ENCODE data around the gene HLCS. TPM values are rescaled to one million over a fixed set of nuclear protein-coding genes. Genes with fewer than 3 reads are reported as not detected.

HLCS gene
- total and polyA plus RNA-seq, 7 donors: 3.0 to 26.0 (median 12.5) TPM

DNA sequence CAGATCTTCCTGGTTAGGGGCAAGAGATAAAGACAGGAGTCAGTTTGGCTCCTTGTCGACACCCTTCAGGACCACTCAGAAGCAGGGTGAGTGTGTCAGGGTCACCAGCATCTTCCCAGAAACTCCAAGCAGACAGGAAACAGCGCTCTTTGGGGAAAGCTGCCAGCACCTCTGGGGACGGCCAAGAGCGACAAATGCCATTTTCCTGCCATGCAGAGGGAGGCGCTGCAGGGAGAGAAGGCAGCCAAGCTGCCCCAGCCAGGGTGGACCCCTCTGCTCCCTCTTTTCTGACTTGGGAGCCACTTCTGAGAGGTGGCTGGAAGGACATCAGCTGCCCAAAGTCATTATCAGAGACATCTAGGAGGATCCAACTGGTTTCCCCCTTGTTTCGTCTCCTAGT, 238.6 kb downstream of the HLCS start:
- H3K4me3 ChIP-seq: no peak overlapping the region
- WGBS, 2 donors: 90 to 93% methylated on average over 6 of the region's 6 CpGs
- no peaks in the 10 kb centered on the region for H3K36me3 ChIP-seq
- H3K9me3 ChIP-seq: no peaks in the 10 kb centered on the region
- no peaks in the 10 kb centered on the region for H3K4me1 ChIP-seq
- H3K27me3 ChIP-seq: peaks cover 0 to 46% (median 0%) of the 10 kb centered on the region in 3 donors
- no peak overlapping the region for H3K27ac ChIP-seq
- no peak for TF ChIP-seq EP300 (IDR thresholded peaks at IDR 0.05)
- TF ChIP-seq, protein P1, sequence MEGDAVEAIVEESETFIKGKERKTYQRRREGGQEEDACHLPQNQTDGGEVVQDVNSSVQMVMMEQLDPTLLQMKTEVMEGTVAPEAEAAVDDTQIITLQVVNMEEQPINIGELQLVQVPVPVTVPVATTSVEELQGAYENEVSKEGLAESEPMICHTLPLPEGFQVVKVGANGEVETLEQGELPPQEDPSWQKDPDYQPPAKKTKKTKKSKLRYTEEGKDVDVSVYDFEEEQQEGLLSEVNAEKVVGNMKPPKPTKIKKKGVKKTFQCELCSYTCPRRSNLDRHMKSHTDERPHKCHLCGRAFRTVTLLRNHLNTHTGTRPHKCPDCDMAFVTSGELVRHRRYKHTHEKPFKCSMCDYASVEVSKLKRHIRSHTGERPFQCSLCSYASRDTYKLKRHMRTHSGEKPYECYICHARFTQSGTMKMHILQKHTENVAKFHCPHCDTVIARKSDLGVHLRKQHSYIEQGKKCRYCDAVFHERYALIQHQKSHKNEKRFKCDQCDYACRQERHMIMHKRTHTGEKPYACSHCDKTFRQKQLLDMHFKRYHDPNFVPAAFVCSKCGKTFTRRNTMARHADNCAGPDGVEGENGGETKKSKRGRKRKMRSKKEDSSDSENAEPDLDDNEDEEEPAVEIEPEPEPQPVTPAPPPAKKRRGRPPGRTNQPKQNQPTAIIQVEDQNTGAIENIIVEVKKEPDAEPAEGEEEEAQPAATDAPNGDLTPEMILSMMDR (IDR thresholded peaks at IDR 0.05): no peak
- no peak for TF ChIP-seq POLR2AphosphoS5 (IDR thresholded peaks at IDR 0.05)
- no peak for TF ChIP-seq POLR2A (IDR thresholded peaks at IDR 0.05)
- DNase-seq: peak; percentile 19
- intact Hi-C loops (cut with DNase I): no loop called here

DNA sequence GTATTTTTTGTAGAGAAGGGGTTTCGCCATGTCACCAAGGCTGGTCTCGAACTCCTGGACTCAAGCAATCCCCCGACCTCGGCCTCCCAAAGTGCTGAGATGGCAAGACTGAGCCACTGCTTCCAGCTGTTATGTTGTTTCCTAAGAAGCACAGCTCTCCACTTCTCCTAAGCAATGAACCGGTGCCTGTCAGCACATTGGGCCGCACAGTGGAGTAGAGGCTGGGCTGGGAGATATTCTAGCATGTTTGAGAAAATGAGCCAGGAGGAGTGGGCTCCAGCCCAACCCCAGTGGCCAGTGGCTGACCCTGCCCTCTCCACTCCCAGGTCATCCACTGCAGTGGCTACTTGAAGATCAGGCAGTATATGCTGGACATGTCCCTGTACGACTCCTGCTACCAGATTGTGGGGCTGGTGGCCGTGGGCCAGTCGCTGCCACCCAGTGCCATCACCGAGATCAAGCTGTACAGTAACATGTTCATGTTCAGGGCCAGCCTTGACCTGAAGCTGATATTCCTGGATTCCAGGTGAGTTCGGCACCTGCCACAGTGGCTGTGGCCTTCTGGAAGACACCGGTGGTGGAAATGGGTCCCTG, 240.6 kb downstream of the HLCS start:
- H3K27ac ChIP-seq: no peak overlapping the region
- H3K4me3 ChIP-seq: no peak overlapping the region
- H3K36me3 ChIP-seq: no peaks in the 10 kb centered on the region
- peak; percentile 38 for DNase-seq
- H3K4me1 ChIP-seq: no peaks in the 10 kb centered on the region
- intact Hi-C loops (cut with DNase I): no loop called here
- no peaks in the 10 kb centered on the region for H3K9me3 ChIP-seq
- TF ChIP-seq, protein P1 (IDR thresholded peaks at IDR 0.05): no peak
- TF ChIP-seq EP300 (IDR thresholded peaks at IDR 0.05): no peak
- no peak for TF ChIP-seq POLR2AphosphoS5 (IDR thresholded peaks at IDR 0.05)
- no peak for TF ChIP-seq POLR2A (IDR thresholded peaks at IDR 0.05)
- peaks cover 0 to 43% (median 0%) of the 10 kb centered on the region in 3 donors for H3K27me3 ChIP-seq
- WGBS, 2 donors: 97% methylated on average over 12 of the region's 12 CpGs

DNA sequence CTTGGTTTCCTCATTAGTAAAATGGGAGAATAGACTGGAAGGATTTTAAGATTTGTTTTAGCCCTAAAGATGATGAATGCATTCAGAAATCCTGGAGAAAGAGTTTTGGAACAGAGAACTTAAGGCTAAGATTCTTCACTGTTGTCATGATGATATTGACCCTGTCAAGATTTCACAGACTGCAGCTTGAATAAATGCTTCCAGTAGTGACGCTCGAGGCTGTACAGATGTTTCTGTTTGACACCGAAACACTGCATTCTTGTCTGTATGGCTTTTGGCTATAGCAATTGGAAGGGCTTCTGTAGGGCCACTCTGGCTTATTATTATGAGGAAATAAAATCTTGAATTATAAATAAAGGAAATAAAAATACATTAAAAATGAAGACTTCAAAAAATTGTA, 241.8 kb downstream of the HLCS start:
- Histone ChIP-seq H3K4me3 (no peak overlapping the region), H3K36me3 (no peaks in the 10 kb centered on the region), H3K4me1 (no peaks in the 10 kb centered on the region), H3K27me3 (peaks cover 0 to 38% (median 1%) of the 10 kb centered on the region in 3 donors), H3K9me3 (no peaks in the 10 kb centered on the region), H3K27ac (no peak overlapping the region)
- WGBS, 2 donors: 72 to 87% methylated on average over 3 of the region's 3 CpGs
- intact Hi-C loops (cut with DNase I): no loop called here
- no peak for TF ChIP-seq EP300 (IDR thresholded peaks at IDR 0.05)
- TF ChIP-seq, protein P1 (IDR thresholded peaks at IDR 0.05): no peak
- TF ChIP-seq POLR2A (IDR thresholded peaks at IDR 0.05): no peak
- DNase-seq: no peak

DNA sequence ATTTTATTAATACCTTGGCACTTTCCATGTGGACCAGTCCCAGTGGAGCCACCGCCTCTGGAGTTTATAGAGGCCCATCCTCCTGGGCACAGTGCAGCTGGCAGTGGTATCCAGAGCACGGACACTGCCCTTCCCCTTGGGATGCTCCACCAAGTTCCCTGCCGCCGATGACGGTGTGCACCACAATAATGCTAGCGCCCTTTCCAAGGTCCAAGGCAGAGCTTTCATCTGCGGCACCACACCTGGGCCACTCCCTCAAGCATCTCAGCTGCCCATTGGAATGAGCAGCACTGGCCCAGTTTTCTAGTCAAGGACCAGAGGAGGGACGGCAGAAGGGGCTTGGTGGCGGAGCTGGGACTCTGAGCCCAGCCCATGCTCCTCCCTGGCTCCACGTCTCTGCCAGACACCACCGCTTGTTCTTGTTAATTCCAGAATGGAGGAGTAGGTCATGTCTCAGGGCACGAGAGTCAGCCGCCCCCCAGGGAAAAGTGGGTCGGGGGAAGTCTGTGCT, 243.0 kb downstream of the HLCS start:
- Histone ChIP-seq H3K4me3 (no peak overlapping the region), H3K4me1 (no peaks in the 10 kb centered on the region), H3K27me3 (peaks cover 0 to 42% (median 10%) of the 10 kb centered on the region in 3 donors), H3K36me3 (no peaks in the 10 kb centered on the region), H3K9me3 (no peaks in the 10 kb centered on the region), H3K27ac (no peak overlapping the region)
- intact Hi-C loops (cut with DNase I): no loop called here
- WGBS, 2 donors: 85 to 92% methylated on average over 14 of the region's 14 CpGs
- TF ChIP-seq POLR2AphosphoS5 (IDR thresholded peaks at IDR 0.05): no peak
- TF ChIP-seq POLR2A (IDR thresholded peaks at IDR 0.05): no peak
- TF ChIP-seq, protein P1 (IDR thresholded peaks at IDR 0.05): no peak
- peak; percentile 35 for DNase-seq

Measured in sigmoid colon (tissue), 7 donors.